RCC 7860 (cell line): Measurements from ENCODE around the gene SLC6A7.
"Not testable (repeated sequence)": the region's sequence is repeated elsewhere in the genome, so short reads cannot be mapped to it uniquely, and the experiment has no call there.

Experiments
- DNase-seq: peaks from one replicate; pipeline ENCODE4 v3.0.0-alpha.2; 2015; ENCODE audit warnings: low spot score
- FAIRE-seq: peaks from 2 replicates; lab custom pipeline; 2012; peaks lifted over from hg19 to GRCh38; lab: Jason Lieb, UNC

The SLC6A7 gene

DNA sequence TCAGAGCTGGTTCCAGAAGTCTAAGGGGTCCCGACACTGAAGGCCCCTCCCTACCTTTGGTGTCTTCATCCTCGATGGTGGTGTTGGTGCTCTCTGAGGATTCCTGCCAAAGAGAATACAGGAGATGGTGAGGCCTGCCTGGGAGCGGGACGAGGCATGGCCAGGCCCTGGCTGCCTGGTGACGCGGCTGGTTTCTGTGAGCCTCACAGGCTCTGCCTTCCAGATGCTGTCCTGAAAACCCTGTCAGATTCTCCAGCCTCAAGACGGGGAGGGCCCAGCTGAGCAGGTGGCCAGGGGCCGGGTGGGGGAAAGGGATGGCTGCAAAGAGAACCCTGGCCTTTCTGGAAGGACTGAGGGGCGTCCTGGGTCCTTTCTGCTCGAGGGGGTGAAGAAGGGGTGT lies 48.8 kb downstream of the SLC6A7 start:
- FAIRE-seq (no peak), DNase-seq (no peak)

DNA sequence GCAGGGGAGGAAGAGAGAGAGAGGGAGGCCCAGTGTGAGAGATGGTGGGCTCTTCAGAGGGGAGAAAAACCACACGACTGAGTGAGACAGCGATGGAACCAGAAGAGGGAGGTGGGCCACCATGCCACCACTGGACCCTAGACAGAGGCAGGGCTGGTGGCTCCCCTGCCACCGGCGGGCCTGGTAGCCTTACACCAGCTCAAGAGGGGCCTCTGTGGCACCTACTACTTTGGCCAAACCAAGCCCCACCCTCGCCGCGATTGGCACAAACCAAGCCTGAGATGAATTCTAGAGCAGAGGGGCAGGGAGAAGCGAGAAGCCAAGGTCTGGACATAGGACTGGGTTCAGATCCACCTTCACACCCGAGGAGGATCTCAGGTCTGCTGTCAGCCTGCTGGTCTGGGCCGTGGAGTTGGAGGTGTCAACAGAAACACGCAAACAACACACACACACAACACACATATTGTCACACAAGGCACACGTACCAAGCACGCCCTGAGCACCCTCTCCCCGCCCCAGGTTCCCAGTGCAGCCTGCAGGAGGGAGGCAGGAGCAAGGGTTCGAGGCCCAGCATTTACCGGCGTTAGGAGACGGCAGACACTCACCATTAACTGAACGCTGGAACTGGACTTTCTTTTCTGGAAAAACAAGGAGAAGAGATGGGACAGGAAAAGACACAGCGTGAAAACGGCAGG lies 49.4 kb downstream of the SLC6A7 start:
- DNase-seq (no peak), FAIRE-seq (no peak)

DNA sequence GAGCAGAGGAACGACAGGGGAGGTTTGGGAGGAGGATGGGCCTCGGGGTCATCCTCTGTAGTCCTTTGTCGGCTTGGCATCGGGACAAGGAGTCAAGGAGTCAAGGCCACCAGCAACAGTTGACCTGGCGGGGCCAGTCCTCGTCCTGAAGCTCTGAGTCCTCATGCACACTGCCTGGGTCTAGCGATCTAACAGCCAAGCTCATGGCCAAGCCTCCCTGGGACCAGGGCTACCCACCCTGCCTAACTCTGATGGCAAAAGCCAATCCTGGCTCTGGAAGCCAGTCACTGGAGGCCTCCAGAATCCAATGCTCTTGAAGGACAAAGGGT lies 49.9 kb downstream of the SLC6A7 start:
- no peak for FAIRE-seq
- no peak for DNase-seq

DNA sequence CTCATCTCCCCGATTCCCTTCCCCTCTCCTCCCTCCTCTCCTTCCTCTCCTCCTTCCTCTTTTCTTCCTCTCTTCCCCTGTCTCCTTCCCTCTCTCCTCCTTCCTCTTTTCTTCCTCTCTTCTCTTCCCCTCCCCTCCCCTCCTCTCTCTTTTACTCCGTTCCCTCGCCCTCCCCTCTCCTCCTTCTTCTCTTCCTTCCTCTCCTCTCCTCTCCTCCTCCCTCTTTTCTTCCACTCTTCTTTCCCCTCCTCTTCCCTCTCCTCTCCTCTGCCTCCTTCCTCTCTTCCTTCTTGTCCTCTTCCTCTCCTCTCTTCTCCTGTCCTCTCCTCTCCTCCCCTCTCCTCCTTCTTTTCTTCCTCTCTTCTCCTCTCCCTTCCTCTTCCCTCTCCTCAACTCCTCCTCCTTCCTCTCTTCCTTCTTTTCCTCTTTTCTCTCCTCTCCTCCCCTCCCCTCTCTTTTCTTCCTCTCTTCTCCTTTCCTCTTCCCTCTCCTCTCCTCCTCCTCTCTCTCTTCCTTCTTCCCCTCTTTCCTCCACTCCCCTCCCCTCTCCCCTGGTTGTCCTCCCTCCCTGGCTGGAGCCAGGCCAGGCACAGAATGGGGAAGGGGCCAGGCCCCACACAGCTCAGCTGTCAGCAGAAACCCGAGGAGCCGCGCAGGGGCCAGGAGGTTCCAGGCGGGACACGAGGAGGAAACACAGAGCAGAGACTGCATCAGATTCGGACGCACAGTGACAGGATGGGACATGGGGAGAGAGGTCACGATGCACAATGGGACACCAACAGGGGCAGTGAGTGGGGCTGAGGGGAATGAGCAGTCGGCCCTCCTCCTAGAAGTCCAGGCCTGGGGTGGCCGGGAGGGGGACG lies 51.7 kb downstream of the SLC6A7 start:
- no peak for DNase-seq
- FAIRE-seq, result no peak

DNA sequence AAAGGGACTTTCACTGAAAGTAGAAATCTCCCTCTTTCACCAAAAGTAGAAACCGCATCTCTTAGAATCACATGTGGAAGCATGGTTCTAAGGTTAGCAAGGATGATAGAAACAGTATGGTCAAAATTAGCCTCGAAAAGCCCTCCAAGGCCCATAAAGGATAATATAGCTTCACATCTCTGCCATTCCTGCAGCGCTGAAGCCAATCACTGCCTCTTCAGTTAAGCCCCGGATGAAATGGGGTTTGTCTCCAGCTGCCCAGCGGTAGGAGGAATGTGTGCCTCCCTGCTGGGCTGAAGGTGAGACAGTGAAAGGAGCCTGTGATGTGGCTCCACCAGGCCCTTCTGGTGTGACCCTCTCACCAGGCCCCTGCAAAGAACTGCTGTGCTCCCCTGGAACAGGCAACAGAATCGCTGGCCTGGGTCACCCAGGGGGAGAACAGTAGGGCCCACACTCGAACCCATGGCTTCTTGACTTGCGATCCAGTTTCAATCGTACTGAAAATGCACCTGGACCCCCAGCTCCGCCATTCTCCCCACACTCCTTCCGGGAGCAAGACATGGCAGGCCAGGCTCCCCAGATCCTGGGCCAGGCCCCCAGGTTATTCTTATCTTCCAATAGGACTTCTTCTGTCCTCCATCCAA lies 52.5 kb downstream of the SLC6A7 start:
- DNase-seq (no peak), FAIRE-seq (no peak)

DNA sequence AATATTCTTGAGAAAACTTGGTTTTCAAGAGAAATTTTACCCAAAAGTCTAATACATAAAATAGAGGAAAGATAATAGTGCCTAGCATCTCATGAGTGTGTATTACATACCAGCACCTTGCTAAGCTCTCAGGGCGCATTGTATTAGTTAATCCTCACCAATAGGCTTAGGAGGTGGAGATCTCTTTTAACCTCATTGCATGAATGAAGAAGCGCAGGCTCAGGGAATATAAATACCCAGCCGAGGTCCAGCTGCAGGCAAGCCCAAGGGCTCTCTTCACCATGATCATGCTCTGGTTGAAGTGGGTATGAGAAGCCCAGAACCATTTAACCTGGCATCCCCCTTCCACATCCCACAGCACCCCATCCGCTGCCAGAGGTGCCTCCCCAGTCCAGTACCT lies 53.7 kb downstream of the SLC6A7 start:
- no peak for FAIRE-seq
- no peak for DNase-seq

DNA sequence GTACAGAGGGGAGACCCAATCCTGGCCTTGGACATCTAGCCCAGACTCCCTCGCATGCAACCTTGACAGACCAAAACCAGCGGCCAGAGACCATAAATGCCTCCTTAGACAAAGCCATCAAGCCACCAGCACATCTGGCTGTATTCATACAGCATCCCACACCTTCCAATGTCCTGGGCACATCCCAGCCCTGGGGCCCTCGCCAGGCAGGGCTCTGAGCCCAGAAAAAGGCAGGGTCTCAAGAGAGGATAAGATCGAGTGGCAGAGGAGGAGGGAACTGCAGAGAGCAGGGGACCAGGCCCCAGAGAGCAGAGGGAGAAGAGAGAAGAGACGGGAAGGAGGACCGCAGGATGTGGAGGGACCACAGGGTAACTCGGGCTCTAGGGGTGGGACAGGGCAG lies 54.3 kb downstream of the SLC6A7 start:
- no peak for DNase-seq
- FAIRE-seq, result no peak

DNA sequence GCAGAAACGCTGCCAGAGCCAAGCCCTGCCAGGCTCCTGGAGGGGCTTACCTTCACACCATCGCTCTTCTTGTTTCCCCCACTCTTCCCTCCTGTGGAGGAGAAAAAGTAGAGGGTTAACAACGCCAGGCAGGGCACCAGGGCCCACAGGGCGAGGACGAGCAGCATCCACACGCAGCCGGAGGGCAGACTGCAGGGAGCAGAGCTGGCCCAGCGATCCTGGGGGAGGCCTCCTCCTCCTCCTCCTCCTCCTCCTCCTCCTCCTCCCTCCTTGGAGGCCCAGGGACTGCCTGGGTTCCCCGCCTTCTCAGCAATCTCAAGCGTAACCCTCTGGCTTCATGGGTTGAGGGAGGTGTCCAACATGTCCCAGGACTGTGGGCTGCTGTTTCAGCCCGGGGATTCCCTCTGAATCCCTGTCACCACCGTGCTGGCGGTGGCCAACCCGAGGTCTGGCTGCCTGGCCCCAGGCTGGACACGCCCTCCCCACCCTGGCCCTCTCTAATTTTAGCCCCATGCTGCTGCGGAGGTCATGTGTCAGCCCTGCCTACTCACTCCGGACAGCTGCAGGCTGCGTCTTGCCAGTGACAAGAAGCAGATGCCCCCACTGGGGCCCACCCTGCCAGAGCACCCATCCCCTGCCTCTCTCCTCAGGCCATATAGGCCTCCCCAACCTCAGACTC lies 55.4 kb downstream of the SLC6A7 start:
- FAIRE-seq (no peak), DNase-seq (no peak)

DNA sequence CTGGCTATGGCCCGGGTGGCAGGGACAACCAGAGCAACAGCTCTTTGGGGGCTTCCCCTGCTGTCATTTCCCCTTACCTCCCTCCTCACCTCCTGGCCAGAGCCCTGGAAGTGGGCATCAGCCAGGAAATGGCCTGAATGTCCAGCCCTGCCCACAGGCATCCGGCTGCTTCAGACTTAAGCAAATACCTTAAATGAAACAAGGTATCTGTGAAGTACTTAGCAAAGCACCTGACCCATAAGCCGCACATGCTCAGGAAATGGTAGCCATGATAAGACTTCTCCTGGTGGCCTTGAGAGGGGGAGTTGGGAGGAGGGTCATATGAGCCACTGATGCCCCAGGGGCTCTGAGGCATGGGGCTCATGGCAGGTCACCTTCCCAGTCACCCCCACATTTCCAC lies 55.9 kb downstream of the SLC6A7 start:
- DNase-seq (no peak), FAIRE-seq (no peak)

DNA sequence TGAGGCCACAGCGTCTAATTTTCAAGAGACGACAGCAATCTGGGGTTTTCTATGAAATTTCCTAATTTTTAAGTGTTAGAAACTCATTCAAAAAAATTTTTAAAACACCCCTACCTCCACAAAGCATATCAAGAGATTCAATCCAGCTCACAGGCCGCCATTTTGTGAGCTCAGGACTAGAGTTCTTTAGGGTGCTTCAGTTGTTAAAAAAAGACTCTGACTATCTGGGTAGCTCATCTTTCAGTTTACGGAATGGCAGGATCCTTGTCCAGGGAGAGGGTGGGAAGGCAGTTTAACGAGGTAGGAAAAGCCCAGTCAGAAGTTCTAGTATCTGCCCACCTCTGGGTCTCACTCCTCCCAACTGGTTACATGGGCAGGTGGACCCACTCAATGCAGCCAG lies 56.6 kb downstream of the SLC6A7 start:
- no peak for FAIRE-seq
- no peak for DNase-seq

DNA sequence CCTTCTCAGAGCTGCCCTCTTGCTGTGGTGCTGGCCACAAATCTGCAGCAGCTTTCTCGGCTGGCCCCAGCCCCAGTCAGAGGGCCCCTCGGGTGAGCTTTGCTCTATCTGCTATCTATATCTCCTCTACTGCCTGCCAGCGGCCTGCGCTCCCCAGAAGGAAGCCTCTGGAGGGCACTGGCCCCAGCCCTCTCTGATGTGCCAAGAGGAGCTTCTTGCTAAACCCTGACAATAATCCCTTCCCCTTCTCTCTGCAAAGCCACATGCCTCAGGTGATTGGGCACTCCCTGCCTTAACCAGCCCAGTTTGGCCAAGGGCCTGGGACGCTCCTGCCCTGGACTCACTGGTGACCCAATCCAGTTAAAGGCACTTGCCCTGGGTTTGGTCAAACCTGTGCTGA lies 57.0 kb downstream of the SLC6A7 start:
- FAIRE-seq (no peak), DNase-seq (no peak)

DNA sequence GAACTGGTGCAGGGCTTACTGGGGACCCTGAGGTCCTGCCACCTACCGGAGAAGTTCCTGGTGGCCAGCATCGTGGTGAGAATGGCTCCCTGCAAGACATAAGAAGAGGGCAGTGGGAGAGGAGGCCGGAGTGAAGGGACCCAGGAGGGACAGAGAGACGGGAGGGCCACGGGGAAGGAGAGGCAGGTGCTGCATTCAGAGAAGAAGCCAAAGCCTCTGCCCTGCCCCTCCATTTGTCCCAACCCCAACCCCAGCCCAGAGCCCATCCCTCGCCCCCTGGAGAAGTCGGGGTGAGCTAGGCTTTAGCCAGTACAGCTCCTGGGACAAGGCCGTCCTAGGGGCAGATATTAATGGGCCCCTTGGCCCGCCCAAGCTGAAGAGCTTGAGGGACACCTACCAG lies 57.9 kb downstream of the SLC6A7 start:
- FAIRE-seq, result no peak

DNA sequence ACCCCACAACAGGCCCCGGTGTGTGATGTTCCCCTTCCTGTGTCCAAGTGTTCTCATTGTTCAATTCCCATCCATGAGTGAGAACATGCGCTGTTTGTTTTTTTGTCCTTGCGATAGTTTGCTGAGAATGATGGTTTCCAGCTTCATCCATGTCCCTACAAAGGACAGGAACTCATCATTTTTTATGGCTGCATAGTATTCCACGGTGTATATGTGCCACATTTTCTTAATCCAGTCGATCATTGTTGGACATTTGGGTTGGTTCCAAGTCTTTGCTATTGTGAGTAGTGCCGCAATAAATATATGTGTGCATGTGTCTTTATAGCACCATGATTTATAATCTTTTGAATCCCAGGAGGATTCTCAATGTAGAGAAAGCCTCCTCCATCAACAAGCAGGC lies 58.6 kb downstream of the SLC6A7 start:
- FAIRE-seq, DNase-seq: not testable (repeated sequence)

More for the DNA sequence above, 57.9 kb downstream of the SLC6A7 start:
- DNase-seq, result no peak

DNA sequence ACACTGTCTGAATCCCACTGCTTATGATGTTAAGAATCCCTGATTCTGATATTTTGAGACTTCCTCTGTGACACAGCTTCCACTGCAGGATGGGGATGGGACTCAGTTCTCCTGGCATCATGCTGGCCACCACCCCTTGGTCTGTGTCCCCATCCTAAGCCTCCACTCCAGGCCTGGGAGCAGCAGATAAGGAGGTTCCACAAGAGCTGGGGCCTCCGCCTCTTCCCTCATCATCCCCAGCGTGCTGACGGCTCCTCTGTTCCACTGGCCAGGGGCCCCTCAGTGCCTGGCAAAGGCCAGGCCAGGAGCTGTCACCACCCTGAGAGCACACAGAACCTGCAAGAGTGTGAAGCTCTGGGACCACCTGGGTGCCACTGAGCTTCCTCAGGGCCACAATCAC lies 59.1 kb downstream of the SLC6A7 start:
- FAIRE-seq, result no peak

DNA sequence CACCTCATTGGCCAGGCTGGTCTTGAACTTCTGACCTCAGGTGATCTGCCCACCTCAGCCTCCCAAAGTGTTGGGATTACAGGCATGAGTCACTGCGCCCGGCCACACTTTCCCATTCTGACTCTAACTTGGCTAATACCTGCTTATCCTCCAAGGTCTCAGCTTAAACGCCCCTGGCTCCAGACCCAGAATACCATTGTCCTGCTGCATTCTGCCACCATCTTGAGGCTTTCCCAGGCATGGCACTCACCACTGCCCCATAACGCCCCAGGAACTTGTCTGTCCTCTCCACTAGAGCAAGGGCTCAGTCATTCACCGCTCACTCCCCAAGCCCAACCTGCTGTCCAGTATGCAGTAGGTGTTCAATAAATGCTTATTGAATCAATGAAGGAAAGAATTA lies 59.9 kb downstream of the SLC6A7 start:
- FAIRE-seq, result no peak
- no peak for DNase-seq

More for the DNA sequence above, 59.1 kb downstream of the SLC6A7 start:
- DNase-seq, result no peak

DNA sequence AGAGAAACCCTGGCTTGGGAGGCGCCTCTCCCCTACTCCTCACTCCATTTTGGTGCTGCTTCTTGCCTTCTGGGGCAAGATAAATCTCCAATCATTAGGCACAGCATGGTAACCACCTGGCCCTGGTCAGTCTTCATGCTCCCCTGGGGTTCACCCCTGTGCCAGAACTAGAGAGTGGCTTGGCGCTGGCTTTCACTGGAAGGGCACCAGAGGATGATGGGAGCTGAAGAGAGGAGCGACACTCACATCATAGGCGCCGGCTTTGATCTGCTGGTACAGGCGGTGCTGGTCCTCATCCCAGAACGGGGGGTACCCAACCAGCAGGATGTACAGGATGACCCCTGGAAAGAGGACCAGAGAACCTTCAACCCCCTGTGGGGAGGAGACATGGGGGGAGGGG lies 61.6 kb downstream of the SLC6A7 start:
- FAIRE-seq (no peak), DNase-seq (no peak)

DNA sequence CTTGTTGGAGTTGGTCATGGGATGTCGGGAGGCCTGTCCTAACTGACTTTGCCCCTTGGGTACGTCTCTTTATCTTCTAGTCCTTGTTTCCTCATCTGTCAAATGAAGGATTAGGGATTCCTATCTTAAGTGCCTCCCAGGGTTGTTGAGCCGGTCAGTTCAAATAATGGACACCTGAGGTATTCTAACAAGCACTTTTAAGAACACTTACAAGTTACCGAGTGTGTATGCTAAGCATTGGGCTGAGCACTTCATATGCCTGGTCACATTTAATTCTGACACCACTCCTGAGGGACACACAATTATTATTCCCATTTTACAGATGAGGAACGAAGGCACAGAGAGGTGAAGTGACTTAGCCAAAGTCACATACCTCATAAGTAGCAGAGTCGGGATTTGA lies 62.6 kb downstream of the SLC6A7 start:
- no peak for DNase-seq
- FAIRE-seq, result no peak

DNA sequence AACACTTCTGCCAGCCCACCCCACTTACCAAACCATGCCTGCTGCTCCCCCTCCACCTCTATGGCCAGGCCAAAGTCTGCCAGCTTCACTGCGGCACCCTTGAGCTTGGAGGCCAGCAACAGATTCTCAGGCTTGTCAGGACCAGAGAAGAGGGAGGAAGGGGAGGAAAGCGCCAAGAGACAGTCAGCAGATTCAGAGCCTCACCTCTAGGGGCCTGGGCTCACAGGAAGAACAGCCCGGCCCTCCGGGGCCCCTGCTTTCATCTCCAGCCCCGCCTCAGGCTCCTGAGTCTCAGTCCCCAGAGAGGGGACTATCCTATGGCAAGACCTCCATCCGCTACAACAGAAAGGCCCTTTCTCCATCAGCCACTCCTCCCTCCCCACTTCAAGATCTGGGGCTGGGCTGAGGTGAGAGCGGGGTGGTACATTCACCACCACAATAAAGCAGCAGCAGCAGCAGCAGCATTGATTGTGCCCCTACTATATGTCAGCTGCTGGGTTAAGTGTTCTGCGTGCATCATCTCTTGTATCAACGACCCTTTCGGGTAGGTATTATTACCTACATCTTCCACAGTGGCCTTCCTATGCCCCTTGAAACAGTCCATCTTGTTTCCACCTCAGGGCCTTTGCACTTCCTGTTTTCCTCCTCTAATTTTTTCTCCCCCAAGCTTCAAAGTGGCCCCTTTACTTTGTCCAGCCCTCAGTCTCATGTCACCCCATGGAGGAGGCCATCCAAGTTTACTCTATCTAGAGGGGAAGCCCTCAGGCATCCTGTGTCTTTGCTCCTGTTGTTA lies 63.8 kb downstream of the SLC6A7 start:
- FAIRE-seq (no peak), DNase-seq (no peak)

DNA sequence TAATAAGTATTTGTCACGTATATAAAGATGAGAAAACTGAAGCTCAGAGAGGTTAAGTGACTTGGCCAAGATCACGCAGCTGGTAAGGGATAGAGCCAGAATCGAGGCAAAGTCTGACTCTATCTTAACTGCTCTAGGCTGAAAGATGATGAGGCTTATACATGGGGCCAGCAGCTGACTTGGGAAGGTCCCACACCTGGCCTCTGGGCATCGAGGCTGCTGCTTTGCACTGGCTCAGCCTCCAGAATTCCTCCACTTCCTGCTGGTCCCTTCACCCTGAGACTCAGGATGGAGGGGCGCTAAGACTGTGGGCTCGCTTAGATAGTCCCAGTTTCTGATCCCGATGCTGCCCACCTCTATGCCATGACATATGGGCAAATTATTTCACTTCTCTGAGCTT lies 64.5 kb downstream of the SLC6A7 start:
- FAIRE-seq (no peak), DNase-seq (no peak)

DNA sequence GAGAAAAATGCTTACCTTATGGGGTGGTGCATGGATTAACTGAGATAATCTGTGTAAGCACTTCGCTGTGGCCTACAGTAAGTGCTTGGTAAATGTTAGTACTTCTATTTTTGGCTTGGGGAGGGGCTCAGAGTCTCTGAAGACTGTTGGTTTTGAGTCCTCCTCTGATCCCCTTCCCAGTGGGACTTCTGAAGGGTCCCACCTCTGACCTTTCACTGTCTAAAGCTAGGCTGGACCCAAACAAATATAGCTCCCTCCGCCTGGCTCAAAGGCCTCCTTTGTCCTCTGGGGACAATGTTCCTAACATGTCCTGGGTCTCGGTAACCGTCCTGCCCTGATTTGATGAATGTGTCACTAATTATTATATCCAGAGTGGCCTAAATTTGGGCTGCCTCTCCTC lies 64.9 kb downstream of the SLC6A7 start:
- FAIRE-seq (no peak), DNase-seq (no peak)
